ENCODE results near the gene FRMD4A.
"Not testable (repeated sequence)": the region's sequence is repeated elsewhere in the genome, so short reads cannot be mapped to it uniquely, and the experiment has no call there.

DNA sequence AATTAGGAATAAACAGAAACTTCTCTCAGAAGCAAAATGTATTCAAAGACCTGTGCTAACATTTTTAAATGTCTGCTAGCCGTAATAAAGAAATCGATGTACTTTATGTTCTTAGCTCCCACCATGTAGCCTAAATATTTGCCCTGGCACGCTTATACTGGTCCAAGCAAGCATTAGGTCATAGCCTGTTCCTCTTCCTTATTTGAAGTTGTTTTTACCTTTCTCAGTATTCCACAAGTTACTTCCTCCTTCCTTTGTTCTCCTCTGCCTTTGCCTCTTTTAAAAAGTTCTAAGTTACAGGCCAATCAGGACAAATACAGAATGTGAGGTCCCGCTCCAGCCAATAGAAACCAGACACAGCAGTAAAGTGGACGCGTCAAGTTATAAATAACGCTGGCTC is 288.7 kb downstream of the FRMD4A start:
- TF ChIP-seq, protein P1, sequence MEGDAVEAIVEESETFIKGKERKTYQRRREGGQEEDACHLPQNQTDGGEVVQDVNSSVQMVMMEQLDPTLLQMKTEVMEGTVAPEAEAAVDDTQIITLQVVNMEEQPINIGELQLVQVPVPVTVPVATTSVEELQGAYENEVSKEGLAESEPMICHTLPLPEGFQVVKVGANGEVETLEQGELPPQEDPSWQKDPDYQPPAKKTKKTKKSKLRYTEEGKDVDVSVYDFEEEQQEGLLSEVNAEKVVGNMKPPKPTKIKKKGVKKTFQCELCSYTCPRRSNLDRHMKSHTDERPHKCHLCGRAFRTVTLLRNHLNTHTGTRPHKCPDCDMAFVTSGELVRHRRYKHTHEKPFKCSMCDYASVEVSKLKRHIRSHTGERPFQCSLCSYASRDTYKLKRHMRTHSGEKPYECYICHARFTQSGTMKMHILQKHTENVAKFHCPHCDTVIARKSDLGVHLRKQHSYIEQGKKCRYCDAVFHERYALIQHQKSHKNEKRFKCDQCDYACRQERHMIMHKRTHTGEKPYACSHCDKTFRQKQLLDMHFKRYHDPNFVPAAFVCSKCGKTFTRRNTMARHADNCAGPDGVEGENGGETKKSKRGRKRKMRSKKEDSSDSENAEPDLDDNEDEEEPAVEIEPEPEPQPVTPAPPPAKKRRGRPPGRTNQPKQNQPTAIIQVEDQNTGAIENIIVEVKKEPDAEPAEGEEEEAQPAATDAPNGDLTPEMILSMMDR (IDR thresholded peaks at IDR 0.05): not testable (repeated sequence)
- TF ChIP-seq POLR2AphosphoS5 (IDR thresholded peaks at IDR 0.05): not testable (repeated sequence)

All from stomach (tissue), 4 donors.